Measurements from ENCODE around the gene BMPR1B. TPM values are rescaled to one million over a fixed set of nuclear protein-coding genes. Genes with fewer than 3 reads are reported as not detected.

BMPR1B gene
- total and polyA plus RNA-seq, 2 of the 4 experiments (the other 2 are of a cell fraction) = 0.24 to 0.90 TPM

DNA sequence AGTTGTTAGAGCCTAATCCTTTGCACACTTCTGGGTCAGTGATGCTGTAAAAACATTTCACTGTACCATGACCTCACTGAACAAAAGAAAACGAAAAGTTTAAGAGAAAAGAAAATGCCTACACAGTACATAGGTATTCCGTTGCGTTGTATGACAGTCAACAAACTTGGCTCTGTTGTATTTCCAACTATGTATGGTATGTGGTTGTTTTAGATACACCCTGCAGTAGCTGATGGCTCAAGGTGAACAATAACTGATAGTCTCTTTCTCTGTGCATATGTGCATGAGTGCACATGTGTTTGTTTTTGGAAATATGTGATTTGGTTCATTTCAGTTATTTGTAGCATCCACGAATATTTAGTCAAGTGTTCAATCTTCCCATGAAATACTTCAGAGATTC is 176.0 kb downstream of the BMPR1B start:
- dilution Hi-C loops (cut with HindIII; ENCODE audit: low sequenced_read_pairs, unreplicated experiment) = no loop called here
- Histone ChIP-seq H2BK120ac (ENCODE audit: low read depth, low read length) (0 out of 2 replicates have a peak overlapping the region, but pooled peaks have one; percentile 1), H3K79me1 (ENCODE audit: low read depth in 1 of 2, low read length in 2 of 2) (0 out of 4 replicates have a peak, but pooled peaks cover 0 to 3% of the 10 kb centered on the region in 2 experiments), H2AFZ (replicated peaks; ENCODE audit: low read length, poor library complexity) (no peak overlapping the region), H3K36me3 (ENCODE audit: control insufficient read depth, insufficient read depth, low read length) (no peaks in the 10 kb centered on the region), H2BK20ac (ENCODE audit: low read depth, low read length) (peak overlapping the region; percentile 16; the same call in 1 of the 2 replicates), H3K4me3 (ENCODE audit: insufficient read depth, low read depth, low read length) (no peak overlapping the region), H4K8ac (ENCODE audit: low read depth in 2 of 2, low read length in 2 of 2) (no peak overlapping the region; a peak in 1 of 4 replicates), H2BK15ac (ENCODE audit: low read depth, low read length) (no peak overlapping the region), H3K9me1 (ENCODE audit: insufficient read depth, low read length) (peaks cover 3% of the 10 kb centered on the region), H4K5ac (ENCODE audit: low read depth, low read length) (no peak overlapping the region), H3K4me1 (ENCODE audit: control insufficient read depth, insufficient read depth, low read length) (peaks cover 5% of the 10 kb centered on the region), H3K27ac (ENCODE audit: insufficient read depth, low read length) (no peak overlapping the region), H3K18ac (ENCODE audit: low read depth, low read length) (peak overlapping the region; percentile 48; the same call in 1 of the 2 replicates), H3K9me3 (ENCODE audit: control insufficient read depth, insufficient read depth, low read length) (no peaks in the 10 kb centered on the region), H3K9ac (ENCODE audit: low read depth, low read length) (no peak overlapping the region), H2BK5ac (ENCODE audit: low read depth, low read length, poor library complexity, severe bottlenecking) (no peak overlapping the region), H4K91ac (ENCODE audit: insufficient read depth, low read depth, low read length) (no peak overlapping the region), H3K14ac (replicated peaks; ENCODE audit: low read depth, low read length) (no peak overlapping the region; the same call in 1 of the 2 replicates), H2AK9ac (replicated peaks; ENCODE audit: low read depth, low read length, poor library complexity) (no peak overlapping the region), H3K23ac (ENCODE audit: low read depth, low read length) (0 out of 2 replicates have a peak overlapping the region, but pooled peaks have one; percentile 4), H4K20me1 (ENCODE audit: insufficient read depth, low read length) (no peaks in the 10 kb centered on the region), H3K4me2 (ENCODE audit: low read depth, low read length) (peak overlapping the region; percentile 65; the same call in 1 of the 2 replicates), H3K27me3 (ENCODE audit: control insufficient read depth, insufficient read depth, low read length) (no peaks in the 10 kb centered on the region), H3K4ac (ENCODE audit: low read depth, low read length) (no peak overlapping the region), H2AK5ac (ENCODE audit: low read depth, low read length) (no peak overlapping the region; the same call in 1 of the 2 replicates), H3K56ac (ENCODE audit: extremely low read depth, insufficient read depth, low read length) (no peak overlapping the region)
- intact Hi-C loops (cut with micrococcal nuclease) = loop anchor here (2.0 kb wide), 1 partner anchor 155 kb away; no protein-coding TSS in a partner anchor
- in situ Hi-C loops (cut with MboI; ENCODE audit: low sequenced_read_pairs) = no loop called here
- no CpG with 5 or more reads among the region's 4 CpGs for WGBS, 2 experiments (ENCODE audit: extremely low coverage in 2 of 2, insufficient read length in 1 of 2)
- ATAC-seq (ENCODE audit: low read depth) = peak; percentile 60
- BruUV-seq (replicated peaks) = no TSS peak
- TF ChIP-seq, protein P1, sequence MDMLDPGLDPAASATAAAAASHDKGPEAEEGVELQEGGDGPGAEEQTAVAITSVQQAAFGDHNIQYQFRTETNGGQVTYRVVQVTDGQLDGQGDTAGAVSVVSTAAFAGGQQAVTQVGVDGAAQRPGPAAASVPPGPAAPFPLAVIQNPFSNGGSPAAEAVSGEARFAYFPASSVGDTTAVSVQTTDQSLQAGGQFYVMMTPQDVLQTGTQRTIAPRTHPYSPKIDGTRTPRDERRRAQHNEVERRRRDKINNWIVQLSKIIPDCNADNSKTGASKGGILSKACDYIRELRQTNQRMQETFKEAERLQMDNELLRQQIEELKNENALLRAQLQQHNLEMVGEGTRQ (IDR thresholded peaks at IDR 0.05; ENCODE audit: low read depth, low read length) = no peak
- no peak for TF ChIP-seq CEBPB (IDR thresholded peaks at IDR 0.05; ENCODE audit: low read depth, low read length)
- no peak for TF ChIP-seq MXI1 (IDR thresholded peaks at IDR 0.05; ENCODE audit: borderline replicate concordance, low read depth, low read length)
- TF ChIP-seq BHLHE40 (IDR thresholded peaks at IDR 0.05; ENCODE audit: low read depth, low read length) = no peak
- TF ChIP-seq POLR2A (IDR thresholded peaks at IDR 0.05; ENCODE audit: low read depth, low read length) = no peak
- TF ChIP-seq SMC3 (IDR thresholded peaks at IDR 0.05; ENCODE audit: low read depth, low read length) = no peak
- DNase-seq = peak; percentile 6
- POLR2A ChIA-PET (ENCODE audit: unreplicated experiment) = interaction anchor here (0.6 kb wide), 1 partner anchor 371 kb away, joined by 3 read pairs; no protein-coding TSS in a partner anchor
- CTCF ChIA-PET = no interaction called here

Data from IMR-90 (cell line).